HG03175 (cell line): ENCODE measurements around the gene CACNA1C.

Source experiments
- ATAC-seq: cut with Tn5 transposase; IDR thresholded peaks from one replicate; pipeline ENCODE4 v1.9.1; 2021; ENCODE audit warnings: mild to moderate bottlenecking, moderate library complexity; ENCODE audit not compliant: unreplicated experiment

Gene CACNA1C

GRCh38 chr12:2402073-2402579, 349.3 kb downstream of the CACNA1C start:
- no peak for ATAC-seq

DNA sequence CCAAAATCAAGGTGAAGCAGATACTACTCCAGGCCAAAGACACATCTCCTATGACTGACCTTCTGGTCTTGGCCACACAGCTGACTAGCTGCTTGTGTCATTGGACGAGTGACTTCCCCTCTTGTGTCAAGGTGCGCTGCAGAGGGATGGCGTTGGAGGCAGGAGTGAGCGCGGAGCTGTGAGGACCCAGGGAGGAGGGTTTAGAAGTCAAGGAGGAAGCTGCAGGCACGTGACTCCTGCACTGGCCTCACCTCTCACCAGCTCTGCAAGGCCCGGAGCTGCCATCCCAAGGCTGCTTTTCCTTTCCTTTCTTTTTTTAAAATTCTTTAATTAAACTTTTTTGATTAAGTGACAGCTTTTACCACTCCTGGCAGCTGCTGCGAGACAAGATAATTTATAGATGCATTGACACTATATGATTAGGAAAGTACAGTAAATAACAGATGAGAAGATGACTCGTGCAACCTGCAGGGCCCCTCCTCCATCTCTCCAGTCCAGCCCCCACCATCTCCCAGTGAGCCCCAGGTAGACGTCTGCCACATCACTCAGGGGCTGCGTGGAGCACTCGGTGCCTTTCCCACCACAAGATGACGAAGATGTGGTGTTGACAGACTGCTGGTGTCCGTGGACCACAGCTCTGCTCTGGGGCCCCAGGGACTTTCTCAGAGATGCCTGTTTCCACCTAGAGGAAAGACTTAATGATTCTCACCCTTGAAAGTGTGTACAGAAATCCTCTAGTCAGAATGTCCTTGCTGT, 350.6 kb downstream of the CACNA1C start:
- ATAC-seq = no peak

DNA sequence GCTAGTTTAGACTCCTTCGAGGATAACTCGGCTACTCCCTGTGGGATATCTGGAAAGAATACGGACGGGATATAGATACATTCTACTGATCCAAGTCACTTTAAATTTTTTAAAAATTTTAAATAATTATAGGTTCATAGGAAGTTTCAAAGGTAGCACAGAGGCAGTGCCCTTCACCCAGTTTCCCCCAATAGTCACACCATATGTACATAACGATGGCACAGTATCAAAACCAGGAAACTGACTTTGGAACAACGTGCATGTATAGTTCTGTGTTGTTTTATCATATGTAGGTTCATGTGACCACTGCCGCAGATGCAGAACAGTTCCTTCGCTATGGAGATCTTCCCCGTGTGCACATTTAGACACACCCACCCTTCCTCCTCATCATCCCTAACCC, 352.3 kb downstream of the CACNA1C start:
- no peak for ATAC-seq

DNA sequence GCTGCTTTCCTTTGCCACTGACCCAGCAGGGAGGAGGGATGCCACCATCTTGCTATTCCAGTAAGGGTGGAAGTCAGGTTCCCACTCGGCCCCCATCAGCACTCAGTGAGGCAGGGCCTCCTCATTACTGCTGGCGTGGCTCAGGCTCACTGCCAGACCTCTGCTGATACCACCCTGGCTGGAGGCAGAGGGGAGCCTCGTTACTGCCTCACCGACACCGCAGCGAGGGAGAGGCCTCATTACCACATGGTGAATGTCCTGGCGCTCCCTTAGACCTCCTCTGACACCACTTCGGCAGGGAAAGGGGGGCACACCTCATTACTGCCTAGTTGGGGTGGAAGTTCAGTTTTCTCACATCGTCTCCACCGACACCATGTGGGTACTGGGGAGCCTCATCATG, 354.1 kb downstream of the CACNA1C start:
- ATAC-seq = no peak

- ATAC-seq = no peak
Measured at GRCh38 chr12:2408262-2408661, 355.5 kb downstream of the CACNA1C start.

- no peak for ATAC-seq
Measured at GRCh38 chr12:2409656-2410265, 357.0 kb downstream of the CACNA1C start.

DNA sequence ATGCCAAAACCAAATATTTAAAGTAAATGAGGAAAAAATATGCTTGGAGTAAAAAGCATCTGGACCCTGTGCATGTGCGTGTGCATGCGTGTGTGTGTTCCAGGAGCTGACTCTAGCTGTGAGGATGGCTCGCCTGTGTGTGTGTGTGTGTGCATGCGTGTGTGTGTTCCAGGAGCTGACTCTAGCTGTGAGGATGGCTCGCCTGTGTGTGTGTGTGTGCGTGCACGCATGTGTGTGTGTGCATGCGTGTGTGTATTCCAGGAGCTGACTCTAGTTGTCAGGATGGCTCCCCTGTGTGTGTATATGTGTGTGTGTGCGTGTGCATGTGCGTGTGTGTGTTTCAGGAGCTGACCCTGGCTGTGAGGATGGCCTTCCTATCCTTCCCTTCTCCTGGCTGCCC, 357.7 kb downstream of the CACNA1C start:
- no peak for ATAC-seq

GRCh38 chr12:2411011-2411410, 358.2 kb downstream of the CACNA1C start:
- ATAC-seq = no peak

DNA sequence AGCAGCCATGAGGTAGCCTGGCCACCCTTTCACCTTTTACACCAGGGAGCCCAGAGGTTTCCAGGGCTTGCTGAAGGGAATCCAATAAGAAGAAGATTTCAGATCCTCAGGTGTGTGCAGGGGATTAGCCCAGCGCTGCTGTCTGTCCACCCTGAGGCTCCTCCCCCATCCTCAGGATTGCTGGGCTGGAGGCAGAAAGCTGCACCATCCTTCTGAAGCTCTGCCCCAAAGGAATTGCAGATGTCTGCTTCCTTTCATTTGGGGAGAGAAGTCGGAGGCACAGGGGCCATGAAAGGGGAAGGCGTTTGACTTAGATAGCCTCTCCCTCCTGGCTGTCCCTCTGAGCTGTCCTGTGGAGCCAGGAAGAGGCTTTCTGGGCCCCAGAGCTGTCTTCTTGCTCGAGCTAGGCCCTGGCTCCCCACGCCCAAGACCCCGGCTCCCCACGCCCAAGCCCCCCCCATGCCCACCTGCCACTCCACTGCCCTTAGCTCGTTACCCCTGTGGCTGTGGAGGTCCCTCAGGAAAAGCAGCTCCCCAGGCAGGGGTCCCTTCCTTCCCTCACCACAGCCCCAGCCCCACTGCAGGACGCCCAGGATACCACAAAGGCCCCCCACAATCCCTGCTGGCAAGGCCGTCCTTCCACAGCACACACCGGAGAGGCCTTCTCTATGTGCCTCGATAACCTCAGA, 359.0 kb downstream of the CACNA1C start:
- ATAC-seq = no peak

DNA sequence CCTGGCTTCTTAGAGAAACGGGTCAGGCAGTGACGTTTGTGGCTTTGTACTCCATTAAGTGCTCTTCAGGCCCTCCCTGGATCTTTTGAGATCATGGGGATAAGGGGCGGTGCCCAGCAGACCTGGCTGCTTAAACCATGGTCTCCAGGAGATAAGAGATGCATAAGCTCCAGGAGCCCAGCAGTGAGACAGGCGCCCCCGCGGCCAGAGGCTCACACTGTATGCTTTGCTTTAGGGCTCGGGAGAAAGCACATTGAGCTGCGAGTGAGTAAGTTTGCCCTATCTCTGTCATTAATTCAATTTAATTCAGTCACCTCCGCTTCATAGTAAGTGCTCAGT, 359.5 kb downstream of the CACNA1C start:
- ATAC-seq = no peak

DNA sequence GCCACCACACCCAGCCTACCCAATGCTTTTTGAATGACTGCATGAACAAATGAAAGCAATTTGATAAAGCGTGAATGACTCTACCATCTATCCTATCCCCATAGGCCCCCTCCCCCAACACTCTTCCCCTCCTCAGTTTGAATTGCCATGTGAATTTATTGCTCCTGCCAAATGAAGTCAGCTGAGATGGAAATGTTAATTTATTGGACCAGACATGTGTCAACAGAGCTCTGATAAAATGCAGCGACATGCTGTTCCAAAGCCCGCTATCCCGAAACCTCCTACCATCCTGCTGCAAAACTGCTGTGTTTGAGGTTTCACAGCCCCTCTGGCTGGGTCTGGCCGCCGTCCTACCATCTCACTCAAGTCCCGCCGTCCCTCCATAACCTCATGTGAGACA, 360.5 kb downstream of the CACNA1C start:
- ATAC-seq = no peak

DNA sequence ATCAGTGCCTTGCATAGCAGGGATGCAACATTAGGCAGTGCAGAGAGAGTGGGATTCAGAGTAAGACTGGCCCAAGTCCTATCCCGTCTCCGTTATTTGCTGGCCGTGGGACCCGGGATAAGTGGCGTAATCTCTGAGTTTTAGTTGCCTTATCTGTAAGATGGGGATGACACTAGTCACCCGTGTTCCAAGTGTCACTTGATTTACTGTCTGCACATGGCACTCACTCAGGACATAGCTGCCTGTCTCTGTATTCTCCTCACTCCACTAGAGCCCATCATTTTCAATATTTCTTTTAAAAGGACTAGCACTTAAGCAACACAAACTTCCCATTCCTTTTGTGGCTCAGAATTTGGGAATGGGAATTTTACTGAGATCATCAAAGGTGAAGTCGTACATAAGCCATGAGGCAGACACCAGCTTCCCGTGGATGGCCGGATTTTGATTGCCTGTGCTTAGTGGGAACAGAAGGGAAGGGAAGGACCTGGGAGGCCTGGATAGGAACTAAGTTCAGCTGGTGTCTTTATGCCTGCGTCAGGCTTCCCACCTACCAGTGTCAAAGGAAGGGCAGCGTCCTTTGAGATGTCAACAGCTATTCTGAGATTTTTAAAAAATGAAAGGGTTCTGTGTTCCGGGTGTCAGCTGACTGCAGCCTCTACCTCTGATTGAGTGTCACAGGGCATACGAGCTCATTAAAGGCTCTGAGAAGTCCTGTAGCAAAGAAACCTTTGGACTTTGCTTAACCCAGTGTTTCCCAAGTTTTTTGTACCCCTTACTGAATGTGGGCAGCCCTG, 361.4 kb downstream of the CACNA1C start:
- ATAC-seq = no peak

GRCh38 chr12:2414810-2415567, 362.2 kb downstream of the CACNA1C start:
- no peak for ATAC-seq

DNA sequence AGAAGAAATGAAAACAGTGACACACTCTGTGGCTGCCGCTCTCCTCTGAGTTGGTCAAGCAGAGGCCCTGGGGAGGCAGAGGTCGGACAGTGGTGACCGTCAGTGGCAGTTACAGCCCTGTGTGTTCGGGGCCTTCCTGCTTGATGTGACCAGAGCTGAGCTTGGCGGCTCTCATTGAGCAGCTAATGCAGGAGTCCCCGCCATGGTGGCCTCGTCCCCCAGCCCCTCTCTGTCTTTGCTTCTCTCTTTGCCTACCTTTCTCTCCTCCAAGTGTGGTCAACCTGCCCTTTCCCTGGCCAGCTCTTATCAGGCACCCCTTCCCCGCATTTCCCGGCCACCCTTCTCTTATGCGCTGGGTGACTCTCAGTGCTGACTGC, 362.8 kb downstream of the CACNA1C start:
- ATAC-seq = no peak

GRCh38 chr12:2416158-2416557, 363.4 kb downstream of the CACNA1C start:
- ATAC-seq = no peak

GRCh38 chr12:2417481-2418160, 364.8 kb downstream of the CACNA1C start:
- ATAC-seq = no peak

GRCh38 chr12:2418579-2418978, 365.8 kb downstream of the CACNA1C start:
- no peak for ATAC-seq

- no peak for ATAC-seq
Measured at GRCh38 chr12:2422591-2422990, 369.8 kb downstream of the CACNA1C start.

GRCh38 chr12:2429032-2429431, 376.2 kb downstream of the CACNA1C start:
- no peak for ATAC-seq

DNA sequence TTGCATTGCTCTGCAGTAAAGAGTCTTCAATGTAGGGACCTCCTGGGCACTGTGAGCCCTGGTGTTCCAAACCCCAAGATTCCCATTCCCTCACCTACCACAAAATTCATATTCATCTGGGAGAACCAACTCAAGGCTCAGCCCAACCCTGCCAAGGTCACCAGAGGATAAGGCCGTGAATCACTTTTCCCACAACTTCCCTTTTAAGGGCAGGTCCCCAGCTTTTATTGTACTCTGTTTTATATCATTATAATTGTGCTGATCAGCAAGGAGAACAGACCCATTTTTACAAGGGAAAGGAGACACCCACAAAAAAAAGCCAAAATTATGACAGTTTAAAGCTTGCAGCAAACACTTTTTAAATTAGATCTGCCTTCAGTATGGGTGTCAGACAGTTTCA, 379.0 kb downstream of the CACNA1C start:
- no peak for ATAC-seq
